GM19455 (cell line): ENCODE results near the gene CDH4.

ENCODE experiments used
- ATAC-seq: cut with Tn5 transposase; IDR thresholded peaks from one replicate; pipeline ENCODE4 v1.9.1; 2021; ENCODE audit not compliant: unreplicated experiment

CDH4 gene

DNA sequence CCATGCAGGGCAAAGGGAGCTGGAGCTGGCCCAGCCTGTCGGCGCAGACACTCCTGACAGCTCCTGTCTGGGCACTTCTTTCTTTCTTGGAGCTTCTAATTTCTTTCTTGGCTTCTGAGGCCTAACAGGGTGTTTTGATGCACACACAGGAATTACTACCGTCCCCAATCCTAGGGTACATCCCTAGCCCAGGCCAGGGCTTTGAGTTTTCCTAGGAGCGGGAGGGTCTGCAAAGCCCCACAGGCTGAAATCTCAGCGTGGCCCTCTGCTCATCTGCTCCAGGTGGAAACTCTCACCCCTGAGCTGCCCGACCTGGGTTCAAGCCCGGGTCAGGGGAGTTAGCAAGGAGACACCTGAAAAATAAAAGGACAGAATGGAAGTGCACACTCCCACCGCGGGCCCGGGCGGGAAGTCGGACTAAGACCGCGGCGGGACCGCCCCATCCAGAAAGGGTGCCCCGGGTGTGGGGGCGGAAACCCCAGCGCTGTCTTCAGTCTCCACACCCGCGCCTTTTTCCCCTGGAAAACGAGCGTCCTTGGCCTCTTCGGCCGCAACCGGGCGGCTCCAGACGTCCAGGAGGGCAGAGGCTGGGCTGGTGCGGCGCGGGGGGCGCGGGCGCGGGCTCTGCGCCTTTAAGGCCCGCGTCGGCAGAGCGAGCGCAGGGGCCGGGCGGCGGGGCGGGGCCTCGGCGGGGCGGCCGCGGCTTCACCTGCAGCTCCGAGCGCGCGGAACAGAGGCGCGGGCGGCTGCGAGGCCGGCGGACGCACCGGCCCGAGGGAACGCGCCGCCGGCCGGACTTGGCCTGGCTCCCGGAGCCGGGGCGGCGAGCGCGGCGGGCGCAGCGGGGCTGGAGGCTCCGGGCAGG lies at the start of gene CDH4:
Gene CDH4 (plus strand): TSS at position 733 of the 865 bp plus-strand sequence.
- ATAC-seq, result no peak

- ATAC-seq, result no peak
These were observed 48.7 kb upstream of the CDH4 start for GRCh38 chr20:61203320-61203719.

DNA sequence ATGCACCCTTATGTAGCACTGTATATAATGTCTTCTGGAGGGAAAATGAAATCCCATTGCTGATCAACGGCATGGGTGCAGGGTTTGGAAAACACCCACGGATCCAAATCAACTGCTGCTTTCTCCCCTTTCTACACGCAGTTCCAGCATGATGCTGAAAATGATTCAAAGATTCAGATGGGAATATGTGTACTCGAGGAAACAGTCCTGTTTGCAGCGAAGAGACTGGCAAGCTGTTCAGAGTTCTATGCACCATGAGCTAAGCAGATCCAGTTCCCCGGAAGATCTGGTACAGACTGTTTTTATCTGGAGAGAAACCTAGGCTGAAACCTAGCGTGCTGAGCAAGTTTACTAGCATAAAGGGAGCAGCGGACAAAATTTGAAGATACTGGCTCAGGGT lies 47.9 kb upstream of the CDH4 start:
- ATAC-seq, result no peak

DNA sequence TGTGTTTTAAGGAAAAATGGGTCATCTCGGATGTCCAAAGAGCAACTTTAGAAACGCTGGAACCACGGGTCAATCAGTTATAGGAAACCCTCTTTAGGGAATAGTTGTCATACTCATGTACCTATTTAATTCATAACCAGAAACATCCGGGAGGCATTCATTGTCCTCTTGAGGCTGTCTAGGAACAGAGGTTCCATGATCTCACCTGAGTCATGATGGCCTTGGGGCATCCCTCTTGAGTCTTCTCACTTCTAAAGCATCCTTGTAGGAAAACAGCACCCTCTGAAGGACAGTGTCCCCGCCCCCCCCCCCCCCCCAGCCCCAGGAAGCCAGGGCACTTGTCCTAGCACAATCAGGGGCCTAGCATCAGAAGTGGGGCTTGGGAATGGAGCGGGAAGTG lies 46.3 kb upstream of the CDH4 start:
- ATAC-seq, result no peak

- ATAC-seq, result no peak
These were observed 41.2 kb upstream of the CDH4 start for GRCh38 chr20:61210862-61211261.

- ATAC-seq, result no peak
These were observed 34.2 kb upstream of the CDH4 start for GRCh38 chr20:61217848-61218247.

GRCh38 chr20:61219021-61219431 lies 33.0 kb upstream of the CDH4 start:
- ATAC-seq, result no peak

DNA sequence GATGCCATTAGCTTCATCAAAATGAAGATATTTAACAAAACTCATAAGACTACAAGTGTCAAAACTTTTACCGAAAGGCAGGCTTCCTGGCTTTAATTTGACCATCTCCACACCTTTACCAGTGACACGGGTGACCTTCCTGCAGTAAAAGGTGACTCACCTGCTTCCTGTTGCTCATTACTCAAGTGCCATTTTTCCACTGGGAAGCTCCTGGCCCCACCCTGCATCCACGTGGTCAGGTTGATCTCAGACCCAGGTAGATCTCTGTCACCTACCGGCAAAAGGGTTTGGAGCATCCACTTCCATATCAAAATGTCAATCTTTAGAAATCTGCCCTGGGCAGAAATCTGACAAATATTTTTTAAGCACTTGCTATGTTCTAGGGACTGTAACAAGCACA lies 31.9 kb upstream of the CDH4 start:
- no peak for ATAC-seq

DNA sequence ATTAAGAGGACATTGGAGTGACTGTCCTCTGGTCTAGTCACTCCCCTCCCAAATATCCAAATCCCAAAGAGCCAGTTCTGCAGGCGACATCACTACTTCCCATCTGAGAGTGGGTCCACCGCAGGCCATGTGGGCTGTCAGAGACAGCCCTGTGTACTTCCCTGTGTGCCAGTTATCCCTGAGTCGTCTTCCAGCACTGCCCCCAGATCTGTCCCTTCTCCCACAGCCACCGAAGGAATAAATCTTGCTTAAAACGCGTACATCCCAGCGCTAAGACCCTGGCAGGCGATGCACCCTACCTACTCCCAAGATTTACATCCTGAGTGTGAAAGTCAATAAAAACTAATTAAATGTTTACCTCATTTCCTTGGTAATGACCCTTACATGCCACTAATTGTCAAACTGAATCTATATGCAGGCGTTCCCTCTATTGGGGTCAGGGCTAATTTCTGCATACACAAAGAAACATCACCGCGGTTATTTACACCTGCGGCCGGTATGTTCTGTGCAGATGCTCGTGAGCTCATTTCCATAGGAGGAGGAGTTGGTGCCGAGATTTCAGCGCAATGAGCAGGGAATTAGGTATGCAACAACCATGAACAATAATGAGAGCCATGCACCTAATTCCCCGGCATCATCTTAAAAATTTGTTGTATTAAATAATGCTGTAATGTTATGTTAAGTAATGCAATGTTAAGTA lies 31.3 kb upstream of the CDH4 start:
- no peak for ATAC-seq

GRCh38 chr20:61222699-61223098 lies 29.4 kb upstream of the CDH4 start:
- ATAC-seq, result no peak

DNA sequence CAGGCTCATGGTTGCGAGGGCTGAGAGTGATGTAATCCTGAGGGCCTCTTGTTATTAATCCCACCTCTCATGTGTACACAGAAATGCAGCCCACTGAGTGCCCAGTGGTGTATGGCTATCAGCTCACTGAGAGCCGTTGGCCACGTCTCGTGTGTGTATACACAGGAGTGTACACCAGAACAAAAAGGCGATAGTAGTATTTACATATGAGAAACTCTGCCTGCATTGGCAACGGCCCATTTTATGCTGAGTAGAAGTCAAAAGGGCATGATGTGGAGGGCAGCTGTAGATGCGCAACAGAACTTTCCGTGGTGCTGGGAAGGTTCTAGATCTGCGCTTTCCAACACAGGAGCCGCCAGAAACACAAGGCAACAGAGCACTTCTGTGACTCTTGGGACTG lies 28.9 kb upstream of the CDH4 start:
- ATAC-seq, result no peak

- ATAC-seq, result no peak
These were observed 21.9 kb upstream of the CDH4 start for GRCh38 chr20:61230166-61230565.

- no peak for ATAC-seq
These were observed 18.5 kb upstream of the CDH4 start for GRCh38 chr20:61233590-61233989.

DNA sequence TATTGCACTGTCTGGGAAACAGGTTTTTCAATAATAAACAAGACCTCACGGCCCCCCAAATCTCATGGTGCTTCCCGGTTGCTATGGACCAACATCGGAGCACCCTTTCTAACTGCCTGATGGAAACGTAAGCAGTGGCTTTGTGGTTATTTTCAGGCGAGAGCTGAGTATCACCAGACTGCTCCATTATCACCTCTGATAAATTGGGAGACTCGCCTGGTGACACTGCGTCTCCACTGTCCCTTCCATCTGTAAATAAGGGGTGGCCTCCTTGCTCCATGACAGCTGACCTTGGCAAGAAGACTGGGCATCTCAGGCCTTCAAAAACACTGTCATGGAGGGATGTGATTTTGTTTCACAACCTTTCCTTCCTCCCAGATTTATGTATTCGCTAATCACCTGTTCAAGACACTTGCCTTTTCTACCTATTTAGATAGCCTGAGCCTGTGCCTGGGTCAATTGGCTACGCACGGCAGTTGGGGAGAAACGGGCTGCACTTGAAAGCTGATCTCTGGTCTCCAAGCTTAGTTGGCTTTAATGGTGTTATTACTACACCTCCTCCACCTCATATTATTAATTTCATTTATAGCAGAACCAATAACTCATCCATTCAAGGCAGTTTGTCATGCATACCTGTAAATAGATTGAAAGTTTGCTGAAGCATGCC lies 17.7 kb upstream of the CDH4 start:
- no peak for ATAC-seq

DNA sequence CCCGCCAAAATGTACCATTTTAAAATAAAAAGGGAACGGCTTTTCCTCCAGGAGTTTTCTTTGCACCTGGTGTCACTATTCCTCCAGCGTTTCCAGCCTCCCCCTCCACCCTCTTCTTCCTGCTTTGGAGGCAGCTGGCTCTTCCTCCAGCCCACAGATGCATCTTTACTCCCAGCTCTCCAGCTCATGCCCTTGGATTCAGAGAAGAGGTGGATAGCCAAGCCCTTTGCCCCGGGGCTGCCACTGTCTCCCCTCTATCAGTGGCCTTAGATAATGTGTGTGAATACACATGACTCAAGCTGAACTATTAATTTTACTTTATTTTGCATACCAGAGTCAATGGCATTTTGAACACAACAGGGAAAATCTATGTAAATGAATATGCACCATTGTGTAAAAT lies 15.3 kb upstream of the CDH4 start:
- no peak for ATAC-seq

- no peak for ATAC-seq
These were observed 13.2 kb upstream of the CDH4 start for GRCh38 chr20:61238813-61239212.

DNA sequence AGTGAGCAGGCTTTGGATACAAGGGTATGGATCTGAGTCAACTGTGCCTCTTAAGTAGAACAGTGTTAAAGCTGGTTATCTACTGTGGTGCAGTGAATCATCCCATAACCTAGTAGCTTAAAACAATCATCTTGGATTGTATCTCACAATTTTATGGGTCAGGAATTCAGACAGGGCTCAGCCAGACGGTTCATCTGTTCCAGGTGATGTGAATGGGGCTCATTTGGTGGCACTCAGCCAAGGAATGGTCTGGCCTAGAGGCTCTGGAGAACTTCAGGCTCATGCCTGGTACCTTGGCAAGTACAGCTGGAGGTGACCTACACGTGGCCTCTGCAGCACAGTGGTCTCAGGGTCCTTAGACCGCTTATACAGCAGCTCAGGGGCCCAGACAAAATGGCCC lies 11.2 kb upstream of the CDH4 start:
- no peak for ATAC-seq

- ATAC-seq, result no peak
These were observed 7.8 kb upstream of the CDH4 start for GRCh38 chr20:61244213-61244612.

- no peak for ATAC-seq
These were observed 5.8 kb upstream of the CDH4 start for GRCh38 chr20:61246269-61246668.

GRCh38 chr20:61249626-61250025 lies 2.4 kb upstream of the CDH4 start:
- ATAC-seq, result no peak

DNA sequence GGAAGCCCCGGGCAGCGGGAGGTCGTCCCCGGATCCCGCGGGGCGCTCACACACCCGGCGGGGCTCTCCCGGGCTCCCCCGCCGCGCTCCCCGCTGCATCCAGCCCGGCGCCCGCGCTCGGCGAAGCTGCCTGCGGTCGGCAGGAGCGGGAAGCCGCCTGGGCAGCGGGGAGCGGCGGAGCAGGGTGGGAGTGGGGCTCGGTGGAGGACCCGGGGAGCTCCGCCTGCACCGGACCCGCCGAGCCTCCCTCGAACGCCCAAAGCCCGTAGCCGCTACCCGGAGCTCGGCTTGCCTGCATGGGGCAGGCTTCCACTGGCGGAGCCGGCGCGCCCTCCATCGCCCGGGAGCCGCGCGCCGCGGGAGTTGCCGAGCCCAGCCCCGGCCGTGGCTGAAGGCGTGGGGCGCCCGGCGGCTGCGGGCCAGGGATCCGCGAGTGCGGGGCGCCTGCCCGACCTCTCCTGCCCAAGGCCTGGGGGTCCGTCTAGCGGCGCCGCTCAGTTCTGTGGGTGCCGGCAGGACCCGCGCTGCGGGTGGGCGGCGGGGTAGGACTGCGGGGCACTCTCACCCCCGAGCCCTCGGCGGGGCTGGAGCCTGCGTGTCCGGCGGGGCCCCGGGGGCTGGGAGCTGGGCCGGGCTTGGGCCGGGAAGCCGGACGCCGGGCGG lies 671 bp downstream of the CDH4 start:
- no peak for ATAC-seq
